NCI-H187 (cell line): ENCODE data around the gene DOCK1.

ENCODE experiments used
- DNase-seq, 2 experiments: peaks; one replicate each; lab custom pipeline; 2025; lab: John Stamatoyannopoulos, UW

The DOCK1 gene

GRCh38 chr10:127356360-127356759, 451.1 kb downstream of the DOCK1 start:
- no peak for DNase-seq

- DNase-seq: no peak
Observed at GRCh38 chr10:127357265-127357664, 452.0 kb downstream of the DOCK1 start.

DNA sequence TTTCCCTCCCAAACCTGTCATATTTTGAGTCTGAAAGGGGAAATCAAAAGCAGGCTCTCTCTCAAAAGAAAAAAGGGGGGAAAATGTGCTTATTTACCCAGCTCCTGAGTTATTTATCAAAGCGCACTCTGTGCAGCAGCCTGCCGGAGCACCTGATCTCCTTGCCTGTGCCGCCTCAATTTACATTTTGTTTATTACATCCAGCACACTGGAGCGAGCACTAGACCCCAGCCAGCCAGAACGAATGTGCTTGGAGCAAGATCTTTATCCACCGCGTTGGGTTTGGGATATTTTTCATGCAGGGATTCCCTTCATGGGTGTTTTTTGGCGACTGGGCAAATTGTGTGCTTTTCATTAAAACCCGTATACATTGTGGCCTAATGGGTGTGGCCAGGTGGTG, 453.1 kb downstream of the DOCK1 start:
- DNase-seq: no peak

- no peak for DNase-seq
Observed at GRCh38 chr10:127364034-127364433, 458.8 kb downstream of the DOCK1 start.

GRCh38 chr10:127368101-127368500, 462.9 kb downstream of the DOCK1 start:
- no peak for DNase-seq

GRCh38 chr10:127368929-127369328, 463.7 kb downstream of the DOCK1 start:
- no peak for DNase-seq

DNA sequence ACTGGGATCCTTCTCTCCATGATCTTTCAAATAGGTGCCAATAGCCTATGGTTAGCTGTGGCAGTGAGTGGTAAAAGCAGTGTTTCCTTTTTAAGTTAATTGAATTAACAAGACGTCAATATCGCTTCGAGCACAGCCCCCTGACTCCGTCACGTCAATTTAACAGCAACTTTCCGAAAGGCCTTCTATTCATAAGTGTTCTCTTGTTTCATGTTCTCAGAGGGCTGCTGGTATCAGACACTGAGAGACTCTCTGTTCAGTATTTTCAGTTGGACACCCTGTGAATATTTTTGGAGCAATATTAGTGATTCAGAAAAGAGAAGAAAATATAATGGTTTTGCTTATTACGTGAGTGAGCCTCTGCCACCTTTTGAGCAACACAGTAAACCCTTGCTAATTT, 465.4 kb downstream of the DOCK1 start:
- DNase-seq: no peak

DNA sequence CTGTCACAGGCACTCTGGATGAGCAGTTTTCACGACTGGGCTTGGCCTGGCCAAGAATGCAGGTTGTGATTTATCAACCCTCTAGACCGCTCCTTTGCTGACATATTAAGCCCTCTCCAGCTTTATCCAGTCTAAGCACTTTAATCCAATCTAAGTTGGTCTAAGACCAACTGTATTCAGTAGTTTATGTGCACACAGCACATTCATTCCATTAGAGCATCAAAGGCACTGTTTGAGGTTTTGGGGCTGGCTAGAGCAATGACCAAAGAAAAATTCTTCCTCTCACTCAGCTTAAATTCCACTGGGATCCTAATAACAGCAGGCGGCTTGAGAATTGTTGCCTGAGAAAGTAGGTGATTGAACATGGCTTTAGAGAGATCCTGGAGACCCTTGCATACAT, 467.1 kb downstream of the DOCK1 start:
- DNase-seq: no peak

GRCh38 chr10:127374074-127374680, 468.9 kb downstream of the DOCK1 start:
- no peak for DNase-seq

- DNase-seq: no peak
Observed at GRCh38 chr10:127374901-127375300, 469.7 kb downstream of the DOCK1 start.

GRCh38 chr10:127375461-127375860, 470.2 kb downstream of the DOCK1 start:
- DNase-seq: no peak

DNA sequence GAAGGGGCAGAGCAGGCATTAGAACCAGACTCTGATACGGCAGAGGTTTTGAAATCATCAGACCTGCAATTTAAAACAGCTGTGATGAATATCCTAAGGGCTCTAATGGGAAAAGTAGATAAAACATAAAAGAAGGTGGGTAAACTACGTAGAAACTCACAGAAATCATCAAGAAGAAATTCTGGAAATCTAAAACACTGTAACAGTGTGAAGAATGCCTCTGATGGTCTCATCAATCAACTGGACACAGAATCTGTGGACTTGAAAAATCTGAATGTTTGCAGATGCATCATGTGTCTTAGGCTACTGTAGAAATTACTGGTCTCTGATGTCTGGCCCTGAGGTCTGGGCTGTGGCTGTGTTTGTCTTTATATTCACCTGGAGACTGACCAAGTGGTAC, 470.8 kb downstream of the DOCK1 start:
- no peak for DNase-seq

DNA sequence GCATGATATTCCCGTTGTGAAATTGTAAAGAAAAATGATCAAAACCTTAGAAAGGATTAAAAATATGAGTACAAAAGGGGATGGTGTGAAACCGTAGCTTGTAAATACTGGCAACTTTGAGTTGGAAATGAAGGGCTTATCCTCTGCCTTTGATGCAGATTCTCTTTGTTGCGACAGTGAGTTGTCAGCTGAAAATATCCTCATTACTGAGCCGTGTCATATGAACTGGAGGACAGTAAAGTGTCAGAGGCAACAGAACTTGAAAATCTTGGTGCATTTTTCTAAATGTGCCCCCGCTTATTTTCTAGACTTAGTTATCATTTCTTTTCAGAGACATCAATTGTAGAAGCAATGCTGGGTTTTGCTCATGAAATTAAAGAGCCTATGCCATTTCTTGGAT, 473.4 kb downstream of the DOCK1 start:
- no peak for DNase-seq

DNA sequence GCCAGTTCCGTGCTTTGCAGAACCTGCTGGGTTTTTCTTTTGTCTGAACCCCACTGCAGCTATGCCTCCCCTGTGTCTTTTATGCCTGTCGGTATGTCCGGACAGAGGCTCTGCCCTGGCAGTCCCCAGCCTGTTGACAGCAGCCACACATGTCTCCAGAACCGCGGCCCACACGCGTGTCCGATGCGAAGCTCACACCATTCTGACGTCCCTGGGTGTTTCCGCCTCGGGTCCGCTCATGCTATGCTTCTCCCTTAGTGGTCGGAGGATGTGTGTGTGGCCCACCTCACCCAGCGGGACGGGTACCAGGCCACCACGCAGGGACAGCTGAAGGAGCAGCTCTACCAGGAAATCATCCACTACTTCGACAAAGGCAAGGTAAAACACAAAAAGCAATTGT, 479.3 kb downstream of the DOCK1 start:
- DNase-seq: no peak

GRCh38 chr10:127385066-127385465, 479.8 kb downstream of the DOCK1 start:
- DNase-seq: no peak

- DNase-seq: no peak
Observed at GRCh38 chr10:127386606-127387327, 481.5 kb downstream of the DOCK1 start.

DNA sequence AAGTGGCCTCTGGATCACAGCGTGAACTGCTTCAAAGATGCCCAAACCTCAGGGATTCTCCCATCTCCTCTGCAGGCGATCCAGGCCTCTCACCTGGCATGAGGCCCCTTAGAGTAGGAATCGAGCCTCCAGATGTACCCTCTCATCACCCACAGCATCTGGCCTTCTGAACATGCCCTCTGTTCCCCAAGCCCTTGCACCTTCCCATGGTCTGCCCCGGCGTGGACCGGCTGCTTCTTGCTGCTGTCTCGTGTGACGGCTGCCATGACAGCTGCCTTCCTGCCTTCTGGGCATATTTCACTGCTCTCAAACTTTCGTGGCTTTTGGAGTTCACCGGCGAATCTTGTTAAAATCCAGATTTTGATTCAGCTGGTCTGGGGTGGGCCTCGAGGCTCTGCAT, 486.6 kb downstream of the DOCK1 start:
- DNase-seq: no peak

GRCh38 chr10:127392351-127393235, 487.4 kb downstream of the DOCK1 start:
- no peak for DNase-seq

DNA sequence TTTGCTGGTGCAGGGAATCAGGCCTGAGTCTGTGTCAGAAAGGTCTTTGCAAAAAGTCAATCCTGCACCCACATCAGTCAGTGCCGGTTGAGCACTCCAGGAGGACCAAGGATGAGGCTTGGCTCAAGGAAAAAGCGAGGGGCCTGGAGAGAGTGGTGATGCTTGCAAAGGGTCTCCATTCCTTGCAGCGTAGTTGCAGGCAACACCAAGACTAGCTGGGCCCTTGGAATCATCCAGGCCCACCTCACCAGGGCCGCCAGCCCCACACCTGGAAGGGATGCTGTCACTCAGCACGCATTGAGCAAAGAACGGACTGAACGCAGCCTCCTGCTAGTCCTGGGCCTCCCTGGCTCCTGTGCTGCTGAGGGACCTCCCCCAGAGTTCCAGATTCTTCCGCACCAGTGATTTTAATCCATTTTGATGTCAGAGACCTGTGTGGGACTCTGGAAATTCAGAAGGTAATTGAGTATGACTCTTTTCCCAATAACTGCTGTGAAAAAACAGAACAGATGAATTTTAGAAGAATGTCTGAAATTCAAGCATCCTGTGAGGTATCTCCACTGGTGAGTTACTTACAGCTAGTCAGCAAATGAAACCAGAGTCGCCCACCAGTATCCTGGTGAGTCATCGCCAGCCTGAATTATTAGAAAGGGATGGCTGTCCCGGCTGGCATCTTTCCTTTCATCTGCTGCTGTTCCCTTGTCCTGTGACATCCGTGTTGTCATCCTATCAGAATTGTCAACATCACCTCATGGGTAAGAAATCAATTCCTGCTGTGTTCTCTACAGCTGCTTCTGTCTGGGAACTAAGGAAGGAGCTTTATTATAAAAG, 493.1 kb downstream of the DOCK1 start:
- no peak for DNase-seq

DNA sequence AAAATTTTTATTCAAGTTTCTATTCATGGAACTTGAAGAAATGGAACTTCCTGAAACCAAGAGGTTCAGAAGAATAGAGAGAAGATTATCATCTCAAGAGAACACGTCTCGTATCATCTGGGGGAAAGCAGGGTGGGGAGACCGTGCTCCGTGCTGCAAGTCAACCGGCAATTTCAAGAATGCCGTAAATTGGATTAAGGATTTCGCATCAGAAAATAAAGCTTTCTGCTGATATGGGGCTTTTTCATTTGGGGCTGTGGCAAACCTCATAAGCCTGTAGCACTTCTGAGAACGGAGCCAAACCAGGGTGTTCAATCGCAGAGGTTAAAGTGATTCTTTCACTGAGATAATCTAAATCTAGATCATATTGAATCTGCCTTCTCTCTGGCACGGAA, 493.7 kb downstream of the DOCK1 start:
- DNase-seq: no peak

GRCh38 chr10:127399668-127400067, 494.4 kb downstream of the DOCK1 start:
- DNase-seq: no peak

DNA sequence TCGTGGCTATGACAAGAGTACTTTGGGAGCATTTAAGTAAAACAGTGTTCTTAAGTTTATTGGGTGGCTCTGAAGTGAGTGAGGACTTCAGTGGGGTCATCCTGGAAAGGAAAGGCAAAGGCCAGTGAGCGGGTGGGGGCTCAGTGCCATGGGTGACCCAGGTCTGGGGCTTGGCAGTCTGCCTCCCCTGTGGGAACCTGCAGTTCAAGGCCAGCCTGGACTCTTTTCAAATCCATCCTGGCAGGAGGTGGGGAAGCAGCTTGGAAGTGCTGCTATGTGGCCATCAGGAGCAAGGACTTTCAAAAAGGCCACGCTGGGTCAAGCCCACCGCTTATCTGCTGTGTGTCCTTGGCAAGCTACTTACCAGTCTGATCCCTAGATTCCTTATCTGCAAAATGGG, 495.0 kb downstream of the DOCK1 start:
- no peak for DNase-seq
